Measurements from ENCODE around the gene DIP2C.
"Not testable (repeated sequence)": the region's sequence is repeated elsewhere in the genome, so short reads cannot be mapped to it uniquely, and the experiment has no call there.

Gene DIP2C

DNA sequence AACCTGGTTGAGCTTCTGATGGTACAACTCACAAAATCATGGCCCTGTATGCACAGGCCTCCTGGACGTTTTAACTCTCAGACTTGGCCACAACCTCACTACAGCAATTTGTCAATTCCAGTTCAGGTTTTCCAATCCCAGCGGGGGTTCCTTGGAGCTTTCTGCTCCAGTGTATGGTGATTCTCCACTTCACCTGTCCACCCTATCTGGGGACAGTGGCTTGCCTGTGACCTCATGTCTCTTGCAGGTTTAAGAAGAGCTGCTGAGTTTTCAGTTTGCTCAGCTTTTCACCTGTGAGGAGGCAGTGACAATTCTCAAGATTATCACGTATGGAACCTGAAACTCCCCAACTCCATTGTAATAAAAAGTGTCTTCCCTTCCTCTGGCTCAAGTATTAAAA is 254.1 kb downstream of the DIP2C start:
- no peak for DNase-seq

- DNase-seq, result no peak
Measured at GRCh38 chr10:429696-430095, 259.8 kb downstream of the DIP2C start.

- DNase-seq, result no peak
Measured at GRCh38 chr10:427761-428519, 261.5 kb downstream of the DIP2C start.

DNA sequence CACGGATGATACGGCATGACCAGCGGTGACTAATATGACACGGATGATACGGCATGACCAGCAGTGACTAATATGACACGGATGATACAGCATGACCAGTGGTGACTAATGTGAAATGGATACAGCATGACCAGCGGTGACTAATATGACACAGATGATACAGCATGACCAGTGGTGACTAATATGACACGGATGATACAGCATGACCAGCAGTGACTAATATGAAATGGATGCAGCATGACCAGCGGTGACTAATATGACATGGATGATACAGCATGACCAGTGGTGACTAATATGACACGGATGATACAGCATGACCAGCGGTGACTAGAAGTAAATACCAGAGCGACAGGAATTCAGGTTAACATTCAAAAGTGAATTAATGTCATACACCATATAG is 264.1 kb downstream of the DIP2C start:
- not testable (repeated sequence) for DNase-seq

- DNase-seq, result not testable (repeated sequence)
Measured at GRCh38 chr10:424724-425123, 264.7 kb downstream of the DIP2C start.

GRCh38 chr10:423178-423577 is 266.3 kb downstream of the DIP2C start:
- DNase-seq, result no peak

DNA sequence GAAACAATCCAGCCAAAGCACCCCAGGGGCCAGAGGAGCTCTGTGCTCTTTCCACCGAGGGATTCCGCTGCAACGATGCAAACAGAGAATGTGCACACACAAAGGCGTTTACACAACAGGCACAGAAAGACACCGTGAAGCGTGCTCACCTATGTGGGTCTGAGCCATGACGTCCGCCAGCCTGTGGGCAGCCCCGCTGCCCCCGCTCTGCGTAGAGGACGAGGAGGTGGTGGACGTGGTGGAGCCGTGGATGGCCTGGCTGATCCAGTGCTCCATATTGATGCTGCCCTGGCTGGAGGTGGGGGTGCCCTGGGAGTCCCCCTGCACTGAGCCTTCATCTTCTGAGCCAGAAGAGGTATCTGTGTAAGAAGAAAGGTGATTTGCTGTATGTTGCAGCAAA is 266.8 kb downstream of the DIP2C start:
- no peak for DNase-seq

- no peak for DNase-seq
Measured at GRCh38 chr10:422241-422640, 267.2 kb downstream of the DIP2C start.

- no peak for DNase-seq
Measured at GRCh38 chr10:421170-421569, 268.3 kb downstream of the DIP2C start.

DNA sequence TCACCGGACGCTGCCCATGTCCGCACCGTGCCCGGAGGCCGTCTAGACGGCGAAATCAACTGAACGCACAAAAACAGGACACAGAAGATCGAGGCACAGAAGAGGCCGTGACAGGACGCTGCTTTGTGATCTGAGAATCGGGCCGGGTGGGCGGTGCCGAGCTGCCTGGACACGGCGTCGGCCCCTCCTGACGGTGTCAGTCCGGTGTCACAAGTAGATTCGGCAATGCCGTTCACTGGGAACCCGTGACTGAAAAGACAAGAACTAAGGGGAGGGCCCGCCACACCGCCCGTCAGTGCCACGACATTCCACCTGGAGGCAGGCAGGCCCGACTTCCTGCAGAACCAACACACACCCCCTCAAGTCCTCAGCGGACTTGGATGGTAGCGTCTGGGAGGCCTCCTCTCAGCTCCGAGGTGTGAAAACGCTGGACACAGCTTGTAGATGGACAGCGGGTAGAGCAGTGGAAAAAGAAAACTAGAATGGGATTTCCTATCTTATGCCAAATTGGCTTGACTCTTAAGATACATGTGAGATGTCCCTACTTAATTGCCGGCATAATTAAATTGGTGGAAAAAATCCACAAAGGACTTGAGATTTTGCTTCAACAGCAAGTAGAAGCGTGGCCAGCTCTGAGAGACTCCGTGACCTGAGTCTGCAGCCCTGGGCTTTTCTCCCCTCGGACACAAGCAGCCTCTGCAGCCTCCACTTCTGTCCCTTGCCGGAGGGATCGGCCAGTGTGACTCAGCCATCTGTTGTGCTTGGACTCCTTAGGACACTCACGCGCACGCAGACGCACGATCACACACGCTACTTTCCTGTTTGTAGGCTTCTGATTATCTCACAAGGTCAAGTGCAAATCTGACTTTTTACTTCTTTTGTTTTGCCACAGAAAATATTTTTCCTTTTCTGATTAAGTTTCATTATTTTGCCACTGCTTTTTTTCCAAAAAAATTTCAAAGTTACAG is 269.0 kb downstream of the DIP2C start:
- no peak for DNase-seq

- no peak for DNase-seq
Measured at GRCh38 chr10:418894-419293, 270.6 kb downstream of the DIP2C start.

- DNase-seq, result no peak
Measured at GRCh38 chr10:418226-418625, 271.2 kb downstream of the DIP2C start.

- no peak for DNase-seq
Measured at GRCh38 chr10:416091-416515, 273.4 kb downstream of the DIP2C start.

DNA sequence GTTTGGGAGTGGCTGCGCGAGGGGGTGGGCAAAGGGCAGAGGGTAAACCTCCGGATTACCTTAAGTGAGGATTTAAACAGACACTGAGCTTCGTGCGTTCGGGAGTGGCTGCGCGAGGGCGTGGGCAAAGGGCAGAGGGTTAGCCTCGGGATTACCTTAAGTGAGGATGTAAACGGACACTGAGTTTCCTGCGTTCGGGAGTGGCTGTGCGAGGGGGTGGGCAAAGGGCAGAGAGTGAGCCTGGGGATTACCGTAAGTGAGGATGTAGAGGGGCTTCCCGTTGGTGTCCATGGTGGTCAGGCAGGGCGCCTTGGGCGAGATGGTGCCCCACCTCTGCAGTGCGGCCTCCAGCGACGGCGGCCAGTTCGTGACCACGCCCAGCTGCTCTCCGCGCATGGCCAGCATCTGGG is 275.8 kb downstream of the DIP2C start:
- DNase-seq, result no peak

- no peak for DNase-seq
Measured at GRCh38 chr10:412109-412508, 277.4 kb downstream of the DIP2C start.

GRCh38 chr10:411603-412002 is 277.9 kb downstream of the DIP2C start:
- no peak for DNase-seq

GRCh38 chr10:409408-410040 is 279.9 kb downstream of the DIP2C start:
- DNase-seq, result no peak

- DNase-seq, result no peak
Measured at GRCh38 chr10:408236-408635, 281.2 kb downstream of the DIP2C start.

DNA sequence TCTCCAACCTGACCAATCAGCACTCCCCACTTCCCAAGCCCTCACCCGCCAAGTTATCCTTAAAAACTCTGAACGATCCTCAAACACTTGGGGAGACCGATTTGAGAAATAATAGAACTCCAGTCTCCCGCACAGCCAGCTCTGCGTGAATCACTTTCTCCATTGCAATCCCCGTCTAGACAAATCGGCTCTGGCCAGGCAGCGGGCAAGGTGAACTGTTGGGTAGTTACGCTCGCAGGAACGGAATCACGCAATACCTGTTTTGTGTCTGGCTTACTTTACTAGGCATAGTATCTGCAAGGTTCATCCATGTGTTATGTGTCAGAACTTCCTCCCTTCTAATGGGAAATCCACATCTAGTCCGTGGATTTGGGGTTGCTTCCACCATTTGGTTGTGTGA is 282.5 kb downstream of the DIP2C start:
- no peak for DNase-seq

DNA sequence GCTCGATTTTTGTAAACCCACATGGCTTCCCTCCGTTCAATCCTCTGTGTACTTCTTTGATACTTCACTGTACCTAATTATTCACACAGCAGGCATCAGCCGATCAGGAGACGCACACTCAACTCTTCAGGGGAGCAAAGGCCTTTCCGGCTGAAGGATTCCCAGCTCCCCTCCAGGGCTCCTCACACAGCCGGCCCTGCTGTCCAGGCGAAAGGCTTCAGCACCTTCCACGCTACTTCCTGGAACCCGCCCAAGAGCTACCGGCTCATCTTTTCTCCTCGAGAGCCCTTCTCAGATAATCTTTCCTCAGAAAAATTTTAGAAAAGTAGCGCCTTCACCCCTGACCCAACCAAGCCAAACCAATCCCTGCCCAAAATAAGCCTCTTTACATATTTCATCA is 283.8 kb downstream of the DIP2C start:
- no peak for DNase-seq

GRCh38 chr10:404991-405390 is 284.5 kb downstream of the DIP2C start:
- DNase-seq, result no peak

- no peak for DNase-seq
Measured at GRCh38 chr10:404346-404745, 285.1 kb downstream of the DIP2C start.

DNA sequence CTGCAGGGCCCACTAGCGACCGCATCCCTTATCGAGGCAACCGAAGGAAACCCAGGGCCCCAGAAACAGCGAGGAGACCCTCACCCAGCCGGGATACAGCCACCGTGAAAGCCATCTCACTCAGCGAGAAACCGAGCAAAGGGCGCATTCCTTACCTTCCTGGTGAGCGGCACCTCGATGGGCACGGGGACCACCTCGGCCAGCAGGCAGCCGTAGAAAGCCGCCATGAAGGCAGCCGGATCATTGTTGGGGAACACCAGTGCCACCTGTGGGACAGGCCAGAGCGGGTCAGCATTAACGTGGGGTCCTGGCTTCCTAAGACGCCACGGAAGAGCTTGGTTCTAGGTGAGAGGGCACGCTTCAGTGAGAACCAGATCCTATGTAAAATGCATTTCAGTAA is 290.5 kb downstream of the DIP2C start:
- no peak for DNase-seq

All from stimulated activated naive CD4-positive, alpha-beta T cell (primary cell).